Smooth muscle cell of the brain vasculature (primary cell): ENCODE measurements around the gene PCDHGC4.

ENCODE experiments used
- DNase-seq: peaks from one replicate; pipeline ENCODE4 v3.0.0-alpha.2; 2012; ENCODE audit warnings: low read depth, low spot score

The PCDHGC4 gene

GRCh38 chr5:141529002-141529401, 44.2 kb downstream of the PCDHGC4 start:
- no peak for DNase-seq

DNA sequence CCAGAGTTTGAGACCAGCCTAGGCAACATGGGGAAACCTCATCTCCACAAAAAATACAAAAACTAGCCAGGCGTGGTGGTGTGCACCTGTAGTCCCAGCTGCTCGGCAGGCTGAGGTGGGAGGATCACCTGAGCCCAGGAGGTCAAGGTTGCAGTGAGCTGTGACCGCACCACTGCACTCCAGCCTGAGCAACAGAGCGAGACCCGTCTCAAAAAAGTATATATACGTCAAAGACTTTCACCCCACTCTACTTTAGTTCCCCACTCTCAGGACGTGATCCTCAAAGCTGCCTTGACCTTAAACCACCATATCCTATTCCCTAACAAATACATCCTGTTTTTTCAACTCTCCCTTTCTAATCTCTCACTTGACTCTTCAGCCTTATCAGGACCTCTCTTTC, 45.0 kb downstream of the PCDHGC4 start:
- no peak for DNase-seq

- DNase-seq = no peak
Observed at GRCh38 chr5:141532726-141533125, 47.9 kb downstream of the PCDHGC4 start.

- DNase-seq = no peak
Observed at GRCh38 chr5:141533897-141534296, 49.1 kb downstream of the PCDHGC4 start.

- DNase-seq = no peak
Observed at GRCh38 chr5:141534492-141535213, 49.8 kb downstream of the PCDHGC4 start.
